Posterior vena cava (tissue), 2 donors: ENCODE results near the gene KCP. TPM values are rescaled to one million over a fixed set of nuclear protein-coding genes. Genes with fewer than 3 reads are reported as not detected.

Experiments
- DNase-seq: peaks from one replicate; pipeline ENCODE4 v3.0.0-alpha.2; 2020; ENCODE audit warnings: low spot score
- intact Hi-C, 2 donors: fragments of 100-400 bp; cut with DNase I; formaldehyde crosslinking; loops; one replicate each; pipeline versions ENCODE4 v1.14.1 to v1.14.2; 2022 to 2023
- total RNA-seq, 2 donors: library from RNA; stranded (reverse); fragmentation: NEBNext Ultra II Directional; extraction: Animal tissue kit (Norgen Biotek cat#: 25700); gene quantifications; one replicate each; pipeline ENCODE4 v1.2.1, GENCODE V29; 2021
- donor health status: DM: yes; HTN: yes; CAD: no.
- donor health status: DM: yes; HTN: yes; CAD: no.

The KCP gene
- total RNA-seq, 2 donors from 2014 or later = 0.95 to 1.3 TPM

GRCh38 chr7:128852537-128853254 is 57.8 kb downstream of the KCP start:
- intact Hi-C loops = no loop called here
- no peak for DNase-seq

GRCh38 chr7:128849804-128850490 is 60.6 kb downstream of the KCP start:
- no peak for DNase-seq
- intact Hi-C loops = no loop called here

GRCh38 chr7:128849156-128849515 is 61.4 kb downstream of the KCP start:
- DNase-seq = no peak
- intact Hi-C loops = no loop called here

- DNase-seq = no peak
- intact Hi-C loops = no loop called here
Measured at GRCh38 chr7:128848289-128849155, 62.0 kb downstream of the KCP start.

GRCh38 chr7:128847721-128848211 is 62.7 kb downstream of the KCP start:
- intact Hi-C loops = no loop called here
- DNase-seq = no peak

- intact Hi-C loops = no loop called here
- DNase-seq = no peak
Measured at GRCh38 chr7:128846781-128847444, 63.6 kb downstream of the KCP start.

- intact Hi-C loops = no loop called here
- no peak for DNase-seq
Measured at GRCh38 chr7:128845987-128846386, 64.5 kb downstream of the KCP start.

- intact Hi-C loops = no loop called here
- no peak for DNase-seq
Measured at GRCh38 chr7:128845475-128845874, 65.0 kb downstream of the KCP start.

GRCh38 chr7:128844777-128845311 is 65.7 kb downstream of the KCP start:
- DNase-seq = no peak
- intact Hi-C loops = no loop called here

GRCh38 chr7:128843938-128844621 is 66.4 kb downstream of the KCP start:
- no peak for DNase-seq
- intact Hi-C loops = no loop called here

GRCh38 chr7:128842674-128843641 is 67.6 kb downstream of the KCP start:
- intact Hi-C loops = no loop called here

GRCh38 chr7:128841921-128842673 is 68.4 kb downstream of the KCP start:
- no peak for DNase-seq
- intact Hi-C loops = no loop called here

More at GRCh38 chr7:128842674-128843641, 67.6 kb downstream of the KCP start:
- peak; percentile 76 for DNase-seq

- intact Hi-C loops = no loop called here
- DNase-seq = no peak
Measured at GRCh38 chr7:128841171-128841690, 69.3 kb downstream of the KCP start.

GRCh38 chr7:128840326-128841170 is 70.0 kb downstream of the KCP start:
- DNase-seq = no peak
- intact Hi-C loops = no loop called here

- no peak for DNase-seq
- intact Hi-C loops = no loop called here
Measured at GRCh38 chr7:128839751-128840177, 70.7 kb downstream of the KCP start.
